ENCODE measurements around the gene SLC35A2. TPM values are rescaled to one million over a fixed set of nuclear protein-coding genes. Genes with fewer than 3 reads are reported as not detected.

SLC35A2 gene
- total and polyA plus RNA-seq, 2 of the 4 experiments (the other 2 are of a cell fraction): 10.8 to 48.3 TPM

DNA sequence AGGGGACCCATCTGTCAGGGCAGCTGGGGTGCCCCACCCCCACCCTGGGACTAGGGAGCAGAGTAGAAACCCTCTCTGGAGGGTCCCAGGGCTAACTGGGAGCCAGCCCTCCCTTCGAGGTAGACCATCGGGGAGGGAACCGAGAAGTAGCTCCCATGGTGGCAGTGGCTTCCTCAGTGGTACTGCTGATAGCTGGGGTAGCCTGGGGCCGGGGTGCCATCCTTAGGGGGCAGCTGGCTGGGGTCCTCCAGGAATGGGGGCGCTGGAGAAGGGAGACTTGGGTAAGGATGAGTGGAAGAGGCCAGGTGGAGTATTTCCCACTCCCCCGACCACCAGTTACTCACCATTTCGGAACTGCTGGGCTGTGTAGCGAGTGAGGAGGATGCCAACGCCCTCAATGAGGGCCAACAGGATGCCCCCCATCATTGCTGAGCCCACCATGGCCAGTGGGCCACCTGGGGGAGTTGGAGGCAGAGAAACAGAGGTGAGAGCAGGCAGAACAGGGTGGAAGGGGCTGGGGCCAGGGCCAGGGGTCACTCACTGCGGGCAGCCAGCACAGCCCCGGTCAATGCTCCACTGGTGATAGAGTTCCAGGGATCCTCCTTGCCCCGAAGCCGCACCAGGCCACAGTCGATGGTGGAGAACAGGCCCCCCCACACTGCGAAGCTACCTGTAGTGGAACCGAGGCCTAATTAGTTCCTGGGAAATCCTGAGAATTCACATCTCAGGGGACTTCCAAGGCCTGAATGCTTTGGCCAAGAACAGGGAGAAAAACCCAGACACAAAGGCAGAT is 17.7 kb downstream of the SLC35A2 start:
- in situ Hi-C loops (cut with MboI; ENCODE audit: low sequenced_read_pairs): no loop called here
- Histone ChIP-seq H3K4me1 (ENCODE audit: control insufficient read depth, insufficient read depth, low read length) (0 out of 2 replicates have a peak, but pooled peaks cover 2% of the 10 kb centered on the region), H3K79me1 (ENCODE audit: low read depth in 1 of 2, low read length in 2 of 2) (peaks cover 6 to 19% of the 10 kb centered on the region in 2 experiments; a peak in 3 of 4 replicates), H4K8ac (ENCODE audit: low read depth in 2 of 2, low read length in 2 of 2) (no peak overlapping the region), H4K5ac (ENCODE audit: low read depth, low read length) (no peak overlapping the region), H2AK9ac (replicated peaks; ENCODE audit: low read depth, low read length, poor library complexity) (no peak overlapping the region), H3K4me3 (ENCODE audit: insufficient read depth, low read depth, low read length) (no peak overlapping the region), H2BK20ac (ENCODE audit: low read depth, low read length) (no peak overlapping the region), H4K91ac (ENCODE audit: insufficient read depth, low read depth, low read length) (no peak overlapping the region), H3K4ac (ENCODE audit: low read depth, low read length) (no peak overlapping the region), H4K20me1 (ENCODE audit: insufficient read depth, low read length) (peaks cover 6% of the 10 kb centered on the region; the same call in 1 of the 2 replicates), H3K27ac (ENCODE audit: insufficient read depth, low read length) (no peak overlapping the region), H2AK5ac (ENCODE audit: low read depth, low read length) (no peak overlapping the region), H3K23ac (ENCODE audit: low read depth, low read length) (no peak overlapping the region), H3K9me1 (ENCODE audit: insufficient read depth, low read length) (0 out of 2 replicates have a peak, but pooled peaks cover 7% of the 10 kb centered on the region), H3K18ac (ENCODE audit: low read depth, low read length) (no peak overlapping the region), H2AFZ (replicated peaks; ENCODE audit: low read length, poor library complexity) (no peak overlapping the region), H2BK120ac (ENCODE audit: low read depth, low read length) (no peak overlapping the region), H3K36me3 (ENCODE audit: control insufficient read depth, insufficient read depth, low read length) (no peaks in the 10 kb centered on the region), H3K56ac (ENCODE audit: extremely low read depth, insufficient read depth, low read length) (no peak overlapping the region), H3K9me3 (ENCODE audit: control insufficient read depth, insufficient read depth, low read length) (no peaks in the 10 kb centered on the region), H2BK5ac (ENCODE audit: low read depth, low read length, poor library complexity, severe bottlenecking) (no peak overlapping the region), H3K9ac (ENCODE audit: low read depth, low read length) (no peak overlapping the region), H3K27me3 (ENCODE audit: control insufficient read depth, insufficient read depth, low read length) (no peaks in the 10 kb centered on the region), H2BK15ac (ENCODE audit: low read depth, low read length) (no peak overlapping the region), H3K4me2 (ENCODE audit: low read depth, low read length) (no peak overlapping the region), H3K14ac (replicated peaks; ENCODE audit: low read depth, low read length) (no peak overlapping the region)
- intact Hi-C loops (cut with micrococcal nuclease): no loop called here
- ChIA-PET CTCF (no interaction called here), POLR2A (ENCODE audit: unreplicated experiment) (no interaction called here)
- 60% methylated on average over 1 of the region's 16 CpGs; no CpG with 5 or more reads in 1 of the 2 experiments for WGBS, 2 experiments (ENCODE audit: extremely low coverage in 2 of 2, insufficient read length in 1 of 2)
- no TSS peak for BruUV-seq (replicated peaks)
- DNase-seq (no peak), ATAC-seq (ENCODE audit: low read depth) (no peak)
- dilution Hi-C loops (cut with HindIII; ENCODE audit: low sequenced_read_pairs, unreplicated experiment): no loop called here
- no peak for TF ChIP-seq SMC3 (IDR thresholded peaks at IDR 0.05; ENCODE audit: low read depth, low read length)
- TF ChIP-seq, protein P1, sequence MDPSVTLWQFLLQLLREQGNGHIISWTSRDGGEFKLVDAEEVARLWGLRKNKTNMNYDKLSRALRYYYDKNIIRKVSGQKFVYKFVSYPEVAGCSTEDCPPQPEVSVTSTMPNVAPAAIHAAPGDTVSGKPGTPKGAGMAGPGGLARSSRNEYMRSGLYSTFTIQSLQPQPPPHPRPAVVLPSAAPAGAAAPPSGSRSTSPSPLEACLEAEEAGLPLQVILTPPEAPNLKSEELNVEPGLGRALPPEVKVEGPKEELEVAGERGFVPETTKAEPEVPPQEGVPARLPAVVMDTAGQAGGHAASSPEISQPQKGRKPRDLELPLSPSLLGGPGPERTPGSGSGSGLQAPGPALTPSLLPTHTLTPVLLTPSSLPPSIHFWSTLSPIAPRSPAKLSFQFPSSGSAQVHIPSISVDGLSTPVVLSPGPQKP (IDR thresholded peaks at IDR 0.05; ENCODE audit: borderline replicate concordance, low read depth, low read length): no peak
- no peak for TF ChIP-seq NFE2L2 (IDR thresholded peaks at IDR 0.05; ENCODE audit: low read depth, low read length)
- TF ChIP-seq FOS (IDR thresholded peaks at IDR 0.05; ENCODE audit: low read depth, low read length): no peak
- TF ChIP-seq RCOR1 (IDR thresholded peaks at IDR 0.05; ENCODE audit: insufficient replicate concordance, low read length): no peak
- TF ChIP-seq, protein P2, sequence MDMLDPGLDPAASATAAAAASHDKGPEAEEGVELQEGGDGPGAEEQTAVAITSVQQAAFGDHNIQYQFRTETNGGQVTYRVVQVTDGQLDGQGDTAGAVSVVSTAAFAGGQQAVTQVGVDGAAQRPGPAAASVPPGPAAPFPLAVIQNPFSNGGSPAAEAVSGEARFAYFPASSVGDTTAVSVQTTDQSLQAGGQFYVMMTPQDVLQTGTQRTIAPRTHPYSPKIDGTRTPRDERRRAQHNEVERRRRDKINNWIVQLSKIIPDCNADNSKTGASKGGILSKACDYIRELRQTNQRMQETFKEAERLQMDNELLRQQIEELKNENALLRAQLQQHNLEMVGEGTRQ (IDR thresholded peaks at IDR 0.05; ENCODE audit: low read depth, low read length): no peak
- TF ChIP-seq POLR2A (IDR thresholded peaks at IDR 0.05; ENCODE audit: low read depth, low read length): no peak
- TF ChIP-seq, protein P3, sequence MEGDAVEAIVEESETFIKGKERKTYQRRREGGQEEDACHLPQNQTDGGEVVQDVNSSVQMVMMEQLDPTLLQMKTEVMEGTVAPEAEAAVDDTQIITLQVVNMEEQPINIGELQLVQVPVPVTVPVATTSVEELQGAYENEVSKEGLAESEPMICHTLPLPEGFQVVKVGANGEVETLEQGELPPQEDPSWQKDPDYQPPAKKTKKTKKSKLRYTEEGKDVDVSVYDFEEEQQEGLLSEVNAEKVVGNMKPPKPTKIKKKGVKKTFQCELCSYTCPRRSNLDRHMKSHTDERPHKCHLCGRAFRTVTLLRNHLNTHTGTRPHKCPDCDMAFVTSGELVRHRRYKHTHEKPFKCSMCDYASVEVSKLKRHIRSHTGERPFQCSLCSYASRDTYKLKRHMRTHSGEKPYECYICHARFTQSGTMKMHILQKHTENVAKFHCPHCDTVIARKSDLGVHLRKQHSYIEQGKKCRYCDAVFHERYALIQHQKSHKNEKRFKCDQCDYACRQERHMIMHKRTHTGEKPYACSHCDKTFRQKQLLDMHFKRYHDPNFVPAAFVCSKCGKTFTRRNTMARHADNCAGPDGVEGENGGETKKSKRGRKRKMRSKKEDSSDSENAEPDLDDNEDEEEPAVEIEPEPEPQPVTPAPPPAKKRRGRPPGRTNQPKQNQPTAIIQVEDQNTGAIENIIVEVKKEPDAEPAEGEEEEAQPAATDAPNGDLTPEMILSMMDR (conservative IDR thresholded peaks at IDR 0.05; ENCODE audit: low read depth, low read length): no peak
- no peak for TF ChIP-seq MAZ (IDR thresholded peaks at IDR 0.05; ENCODE audit: borderline replicate concordance, low read depth, low read length)
- TF ChIP-seq BHLHE40 (IDR thresholded peaks at IDR 0.05; ENCODE audit: low read depth, low read length): no peak
- no peak for TF ChIP-seq MAFK (IDR thresholded peaks at IDR 0.05; ENCODE audit: low read depth, low read length)
- no peak for TF ChIP-seq RFX5 (IDR thresholded peaks at IDR 0.05; ENCODE audit: low read depth, low read length)
- no peak for TF ChIP-seq MXI1 (IDR thresholded peaks at IDR 0.05; ENCODE audit: borderline replicate concordance, low read depth, low read length)
- no peak for TF ChIP-seq CEBPB (IDR thresholded peaks at IDR 0.05; ENCODE audit: low read depth, low read length)
- no peak for TF ChIP-seq CHD1 (IDR thresholded peaks at IDR 0.05; ENCODE audit: low read depth, low read length)

Measured in IMR-90 (cell line).